22Rv1 (cell line): Measurements from ENCODE around the gene FGGY.

ENCODE experiments used
- H3K27ac ChIP-seq: fragments of 450-650 bp; 2 replicates; pipeline ENCODE4 v1.5.1; 2017
- ZFX ChIP-seq: fragments of 450-650 bp; IDR thresholded peaks from 2 replicates; pipeline ENCODE4 v1.6.1; 2017; ENCODE audit warnings: antibody characterized with exemption, borderline replicate concordance
- TF ChIP-seq, protein P1 (sequence below): fragments of 450-650 bp; IDR thresholded peaks from 2 replicates; pipeline ENCODE4 v1.5.1; 2017; ENCODE audit warnings: mild to moderate bottlenecking

Gene FGGY

DNA sequence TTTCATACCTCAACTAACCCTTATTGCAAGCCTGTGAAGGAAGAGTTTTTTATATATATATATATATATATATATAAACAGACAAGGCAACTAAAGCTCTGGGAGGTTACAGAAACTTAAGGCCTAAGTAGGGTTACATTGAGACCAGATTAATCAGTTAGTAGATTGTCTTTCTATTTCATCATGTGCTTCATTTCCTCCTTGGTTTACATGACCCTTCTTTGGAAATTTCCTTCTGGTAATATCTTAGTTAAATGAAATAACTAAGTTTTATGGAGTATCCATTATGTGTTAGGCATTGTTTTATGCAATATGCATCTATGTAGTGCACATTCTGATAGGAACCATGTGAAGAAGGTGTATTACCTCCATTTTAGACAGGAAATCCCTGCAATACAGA lies 112.7 kb downstream of the FGGY start:
- TF ChIP-seq, protein P1, sequence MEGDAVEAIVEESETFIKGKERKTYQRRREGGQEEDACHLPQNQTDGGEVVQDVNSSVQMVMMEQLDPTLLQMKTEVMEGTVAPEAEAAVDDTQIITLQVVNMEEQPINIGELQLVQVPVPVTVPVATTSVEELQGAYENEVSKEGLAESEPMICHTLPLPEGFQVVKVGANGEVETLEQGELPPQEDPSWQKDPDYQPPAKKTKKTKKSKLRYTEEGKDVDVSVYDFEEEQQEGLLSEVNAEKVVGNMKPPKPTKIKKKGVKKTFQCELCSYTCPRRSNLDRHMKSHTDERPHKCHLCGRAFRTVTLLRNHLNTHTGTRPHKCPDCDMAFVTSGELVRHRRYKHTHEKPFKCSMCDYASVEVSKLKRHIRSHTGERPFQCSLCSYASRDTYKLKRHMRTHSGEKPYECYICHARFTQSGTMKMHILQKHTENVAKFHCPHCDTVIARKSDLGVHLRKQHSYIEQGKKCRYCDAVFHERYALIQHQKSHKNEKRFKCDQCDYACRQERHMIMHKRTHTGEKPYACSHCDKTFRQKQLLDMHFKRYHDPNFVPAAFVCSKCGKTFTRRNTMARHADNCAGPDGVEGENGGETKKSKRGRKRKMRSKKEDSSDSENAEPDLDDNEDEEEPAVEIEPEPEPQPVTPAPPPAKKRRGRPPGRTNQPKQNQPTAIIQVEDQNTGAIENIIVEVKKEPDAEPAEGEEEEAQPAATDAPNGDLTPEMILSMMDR: no peak
- no peak for TF ChIP-seq ZFX
- H3K27ac ChIP-seq: no peak overlapping the region

DNA sequence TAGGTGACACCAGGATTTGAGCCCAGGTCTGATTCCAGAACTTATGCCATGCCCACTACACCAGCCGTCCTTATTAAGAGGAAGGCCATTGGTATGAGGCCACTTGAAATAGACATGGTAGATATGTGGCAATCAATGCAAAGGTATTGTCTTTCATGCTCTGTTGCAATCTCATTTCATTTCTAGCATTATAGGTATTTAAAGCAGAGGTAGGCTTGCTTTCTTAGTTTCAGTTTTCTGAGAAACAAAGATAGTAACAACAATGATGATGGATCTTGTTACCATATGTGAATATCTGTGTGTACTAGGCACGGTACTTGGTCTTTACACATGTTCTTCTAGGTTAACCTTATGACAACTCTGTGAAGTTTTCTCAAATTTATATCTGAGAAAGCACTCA lies 113.1 kb downstream of the FGGY start:
- TF ChIP-seq ZFX: no peak
- TF ChIP-seq, protein P1: no peak
- H3K27ac ChIP-seq: no peak overlapping the region

DNA sequence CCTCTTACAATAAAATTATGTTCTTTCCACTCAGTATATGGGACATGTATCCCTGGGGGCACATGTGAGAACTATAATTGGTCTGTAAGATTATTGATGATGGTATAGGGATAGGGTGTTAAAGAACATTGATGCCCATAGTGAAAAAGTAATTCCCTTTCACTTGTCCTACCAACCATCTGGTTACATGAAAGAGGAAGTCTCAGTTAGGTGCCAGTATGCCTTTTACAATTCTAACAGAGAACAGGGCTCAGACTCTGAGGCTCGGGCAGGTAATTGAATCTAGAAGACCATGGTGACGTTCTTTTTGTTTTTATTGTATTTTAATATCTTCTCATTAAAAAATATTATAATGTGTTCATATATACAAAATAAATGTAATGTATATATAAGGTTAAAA lies 113.6 kb downstream of the FGGY start:
- H3K27ac ChIP-seq: no peak overlapping the region
- no peak for TF ChIP-seq ZFX
- TF ChIP-seq, protein P1: no peak

DNA sequence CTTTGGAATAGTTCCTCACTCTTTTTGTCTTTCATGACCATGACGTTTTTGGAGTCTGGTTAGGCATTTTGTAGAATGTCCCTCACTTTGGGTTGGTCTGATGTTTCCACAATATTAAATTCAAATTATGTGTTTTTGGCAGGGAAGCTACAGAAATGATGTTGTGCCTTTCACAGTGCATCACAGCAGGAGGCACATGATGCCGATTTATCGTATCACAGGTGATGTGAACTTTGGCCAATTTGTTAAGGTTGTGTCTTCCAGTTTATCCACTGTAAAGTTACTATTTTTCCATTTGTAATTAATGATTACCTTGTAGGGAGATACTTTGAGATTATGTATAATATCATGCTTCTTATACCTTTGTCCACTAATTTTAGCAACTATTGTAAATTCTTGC lies 114.3 kb downstream of the FGGY start:
- TF ChIP-seq, protein P1: no peak
- no peak for TF ChIP-seq ZFX
- H3K27ac ChIP-seq: no peak overlapping the region

DNA sequence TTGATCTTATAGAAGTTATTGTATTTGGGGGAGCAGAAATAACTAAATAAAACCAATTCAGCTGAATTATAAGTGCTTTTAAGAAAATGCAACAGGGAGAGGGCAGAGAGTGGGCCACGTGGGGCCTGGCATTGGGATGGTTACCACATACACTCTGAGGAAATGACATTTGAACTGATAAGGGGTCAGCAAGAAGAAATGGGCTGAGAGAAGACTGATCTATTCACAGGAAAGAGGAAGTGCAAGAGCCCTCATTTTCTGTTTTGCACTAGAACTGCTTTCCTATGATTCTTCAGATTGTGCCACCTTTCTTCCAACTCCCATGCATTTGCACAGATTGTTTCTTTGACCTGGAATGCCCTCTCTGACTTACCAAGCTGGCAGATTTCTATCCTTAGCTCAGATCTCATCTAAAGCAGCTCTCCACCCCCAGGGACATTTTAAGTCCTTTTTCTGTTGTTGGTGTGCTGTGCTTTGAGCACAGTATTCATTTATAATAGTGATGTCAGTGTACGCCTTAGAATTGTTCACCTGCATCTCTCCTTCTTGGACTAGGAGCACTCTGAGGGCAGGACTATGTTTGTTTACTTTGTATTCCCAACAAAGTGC lies 115.9 kb downstream of the FGGY start:
- TF ChIP-seq, protein P1: no peak
- no peak for TF ChIP-seq ZFX
- no peak overlapping the region for H3K27ac ChIP-seq

DNA sequence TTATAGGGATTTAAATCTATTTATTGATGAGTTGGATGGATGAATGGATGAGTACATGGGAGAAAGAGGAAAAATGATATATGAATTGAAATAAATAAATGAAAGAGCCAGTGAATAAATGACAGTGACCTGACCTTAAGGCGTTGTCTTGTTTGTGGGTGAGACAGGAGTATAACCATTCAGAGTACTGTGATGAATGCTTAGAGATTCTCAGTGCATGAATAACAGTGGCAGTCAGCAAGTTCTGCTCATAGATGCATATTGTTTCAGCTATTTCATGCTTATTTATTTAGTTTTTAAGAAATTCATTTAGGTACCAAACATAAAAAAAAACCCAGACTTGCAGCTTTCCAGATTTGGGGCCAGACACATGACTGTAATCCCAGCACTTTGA lies 116.4 kb downstream of the FGGY start:
- no peak for TF ChIP-seq ZFX
- H3K27ac ChIP-seq: no peak overlapping the region

DNA sequence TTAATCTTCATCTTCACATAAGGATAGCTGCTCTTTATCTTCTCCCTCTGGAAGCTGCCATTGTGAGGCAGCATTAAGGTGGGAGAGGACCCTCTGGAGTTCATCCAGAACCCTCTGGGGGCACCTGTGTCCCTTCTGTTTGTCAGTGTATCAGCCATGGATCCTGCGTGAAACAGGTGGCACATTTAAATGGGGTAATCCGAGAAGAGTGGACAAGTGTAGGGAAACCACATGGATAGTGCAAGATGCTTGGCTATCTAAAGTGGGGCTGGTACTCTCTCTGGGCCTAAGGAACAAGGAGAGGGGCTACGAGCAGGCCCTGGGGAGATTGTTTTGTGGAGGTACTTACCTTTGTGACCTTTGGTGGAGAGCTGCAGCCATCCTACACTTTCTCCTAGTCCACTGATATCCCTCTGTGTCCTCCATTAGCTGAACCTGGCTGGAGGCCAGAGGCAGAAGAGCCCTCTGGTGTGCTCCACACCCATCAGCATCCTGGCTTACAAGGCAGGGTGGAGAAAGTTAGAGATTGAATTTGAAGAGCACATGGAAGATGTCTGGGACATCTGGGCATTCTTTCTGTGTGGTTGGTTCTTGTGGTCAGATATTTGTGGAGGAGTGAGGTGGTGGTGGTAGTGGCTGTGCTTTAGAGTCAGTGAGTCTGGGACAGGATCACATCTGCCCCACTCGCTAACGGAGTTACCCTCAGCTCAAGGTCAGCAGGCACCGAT lies 117.7 kb downstream of the FGGY start:
- TF ChIP-seq ZFX: no peak
- TF ChIP-seq, protein P1: no peak
- no peak overlapping the region for H3K27ac ChIP-seq
